Right lung (tissue), 5 donors: ENCODE measurements around the gene R3HDM2. TPM values are rescaled to one million over a fixed set of nuclear protein-coding genes. Genes with fewer than 3 reads are reported as not detected.
"Not testable (repeated sequence)": the region's sequence is repeated elsewhere in the genome, so short reads cannot be mapped to it uniquely, and the experiment has no call there.

Source experiments
- DNase-seq, 2 donors: peaks; one replicate each; pipeline ENCODE4 v3.0.0-alpha.2; 2013
- polyA plus RNA-seq, 5 donors: library from polyadenylated mRNA; unstranded; fragments of 120-200 nt; gene quantifications; one replicate each; pipeline versions ENCODE4 v1.2.1 to v1.2.3, GENCODE V29; 2013; ENCODE audit warnings: inconsistent platforms in 1 of 5, low replicate concordance in 1 of 5; ENCODE audit not compliant: insufficient read length in 5 of 5, insufficient read depth in 1 of 5

Gene R3HDM2
- polyA plus RNA-seq, 5 donors = 60.9 to 89.4 (median 80.8) TPM

- no peak for DNase-seq
Observed at GRCh38 chr12:57380300-57380699, 50.5 kb downstream of the R3HDM2 start.

DNA sequence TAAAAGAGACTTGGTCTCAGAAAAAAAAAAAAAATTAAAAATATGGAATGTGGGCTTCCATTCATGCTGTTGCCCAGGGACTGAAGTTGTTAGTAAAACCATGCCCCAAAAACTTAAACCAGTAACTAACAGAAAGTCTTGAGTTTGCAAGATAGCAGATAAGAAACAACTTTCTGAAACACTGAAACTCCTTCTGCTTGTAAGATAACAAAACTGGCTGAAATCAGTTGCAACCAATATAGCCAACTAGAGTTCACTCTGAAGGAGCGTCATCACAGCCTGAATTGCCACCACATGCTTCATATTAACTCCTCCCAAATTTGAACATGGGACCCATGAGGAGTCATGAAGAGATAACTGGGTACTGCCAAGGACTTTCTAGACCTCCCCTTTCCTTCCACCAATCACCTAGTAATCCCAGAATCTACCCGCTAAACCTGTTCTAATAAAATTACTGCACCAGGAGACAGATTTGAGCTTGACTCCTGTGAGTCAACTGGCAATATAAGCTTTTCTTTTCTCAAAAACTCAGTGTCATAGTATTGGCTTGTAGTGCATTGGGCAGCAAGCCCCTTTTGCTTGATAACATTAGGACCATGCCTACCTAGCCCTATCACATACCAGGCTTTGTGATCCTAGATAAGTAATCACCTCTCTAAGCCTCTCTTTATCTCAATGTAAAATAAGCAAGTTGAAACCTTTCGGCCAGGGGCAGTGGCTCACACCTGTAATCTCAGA is 53.6 kb downstream of the R3HDM2 start:
- DNase-seq = no peak

GRCh38 chr12:57372233-57372632 is 58.6 kb downstream of the R3HDM2 start:
- peak; percentile 19 to 30 for DNase-seq

DNA sequence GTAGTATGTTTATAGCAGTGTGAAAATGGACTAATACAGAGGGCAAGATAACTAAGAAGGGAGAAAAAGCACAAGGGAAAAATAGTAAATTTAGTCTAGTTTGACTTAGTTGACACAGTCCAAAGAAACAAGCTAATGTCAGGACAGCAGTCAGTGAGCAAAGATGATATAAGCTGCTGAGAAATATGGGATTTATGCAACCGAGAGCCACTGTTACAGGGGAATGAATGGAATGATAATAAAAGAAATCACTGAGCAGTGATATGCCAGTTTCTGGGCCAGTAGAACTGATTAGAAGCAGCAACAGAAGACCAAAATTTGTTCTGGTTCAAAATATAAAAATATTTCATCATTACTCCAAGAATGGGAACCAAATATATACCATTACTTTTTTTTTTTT is 60.1 kb downstream of the R3HDM2 start:
- DNase-seq = no peak

DNA sequence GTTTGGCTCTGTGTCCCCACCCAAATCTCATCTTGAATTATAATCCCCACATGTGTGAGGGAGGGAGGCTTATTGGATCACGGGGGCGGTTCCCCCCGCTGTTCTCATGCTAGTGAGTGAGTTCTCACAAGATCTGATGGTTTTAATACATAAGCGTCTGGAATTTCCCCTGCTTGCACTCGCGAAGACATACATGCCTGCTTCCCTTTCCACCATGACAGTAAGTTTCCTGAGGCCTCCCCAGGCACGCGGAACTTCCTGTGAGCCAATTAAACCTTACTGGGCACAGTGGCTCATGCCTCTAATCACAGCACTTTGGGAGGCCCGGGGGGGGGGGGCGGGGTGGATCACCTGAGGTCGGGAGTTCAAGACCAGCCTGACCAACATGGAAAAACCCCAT is 60.8 kb downstream of the R3HDM2 start:
- DNase-seq = no peak

DNA sequence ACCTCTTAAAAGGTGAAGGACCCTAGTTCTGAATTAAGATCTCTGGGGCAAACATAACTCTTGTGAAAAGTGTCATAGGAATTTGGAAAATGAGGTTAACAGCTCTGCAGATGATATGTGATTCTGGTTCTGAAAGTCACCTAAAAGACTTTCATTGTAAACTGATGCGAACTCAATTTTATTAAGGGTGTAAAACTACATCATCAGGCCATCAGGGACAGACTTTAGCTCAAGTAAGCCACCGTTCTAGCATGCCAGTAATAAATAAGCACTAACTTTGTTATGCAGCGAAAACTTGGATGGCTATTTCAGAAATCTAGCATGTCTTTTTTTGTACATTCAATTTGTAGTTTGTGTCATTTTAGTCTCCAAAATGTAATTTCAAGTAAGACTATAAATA is 61.6 kb downstream of the R3HDM2 start:
- DNase-seq = no peak

- no peak for DNase-seq
Observed at GRCh38 chr12:57368349-57369095, 62.3 kb downstream of the R3HDM2 start.

DNA sequence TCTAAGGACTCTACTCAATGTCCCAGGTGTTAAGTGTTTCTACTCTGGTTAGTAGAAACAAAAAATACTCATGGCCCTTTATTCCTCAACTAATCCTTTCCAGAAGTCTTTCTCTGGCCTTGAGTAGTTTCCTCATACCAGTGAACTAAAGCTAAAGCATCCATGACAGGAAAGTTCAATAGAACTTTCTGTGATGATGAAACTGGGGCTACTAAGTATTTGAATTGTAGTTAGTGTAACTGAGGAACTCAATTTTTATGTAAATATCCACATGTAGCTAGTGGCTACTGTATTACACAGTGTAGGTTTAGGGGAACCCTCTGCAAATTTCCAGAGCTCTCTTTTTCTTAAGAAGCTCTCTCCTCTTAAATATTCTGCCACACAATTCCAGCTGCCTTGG is 63.7 kb downstream of the R3HDM2 start:
- no peak for DNase-seq

- DNase-seq = no peak
Observed at GRCh38 chr12:57366315-57366714, 64.5 kb downstream of the R3HDM2 start.

GRCh38 chr12:57364156-57364555 is 66.7 kb downstream of the R3HDM2 start:
- DNase-seq = not testable (repeated sequence)

- no peak for DNase-seq
Observed at GRCh38 chr12:57360468-57360867, 70.4 kb downstream of the R3HDM2 start.

- no peak for DNase-seq
Observed at GRCh38 chr12:57358646-57359045, 72.2 kb downstream of the R3HDM2 start.

GRCh38 chr12:57355734-57356133 is 75.1 kb downstream of the R3HDM2 start:
- DNase-seq = no peak

- DNase-seq = no peak
Observed at GRCh38 chr12:57352166-57352565, 78.7 kb downstream of the R3HDM2 start.

GRCh38 chr12:57347284-57347683 is 83.6 kb downstream of the R3HDM2 start:
- no peak for DNase-seq

DNA sequence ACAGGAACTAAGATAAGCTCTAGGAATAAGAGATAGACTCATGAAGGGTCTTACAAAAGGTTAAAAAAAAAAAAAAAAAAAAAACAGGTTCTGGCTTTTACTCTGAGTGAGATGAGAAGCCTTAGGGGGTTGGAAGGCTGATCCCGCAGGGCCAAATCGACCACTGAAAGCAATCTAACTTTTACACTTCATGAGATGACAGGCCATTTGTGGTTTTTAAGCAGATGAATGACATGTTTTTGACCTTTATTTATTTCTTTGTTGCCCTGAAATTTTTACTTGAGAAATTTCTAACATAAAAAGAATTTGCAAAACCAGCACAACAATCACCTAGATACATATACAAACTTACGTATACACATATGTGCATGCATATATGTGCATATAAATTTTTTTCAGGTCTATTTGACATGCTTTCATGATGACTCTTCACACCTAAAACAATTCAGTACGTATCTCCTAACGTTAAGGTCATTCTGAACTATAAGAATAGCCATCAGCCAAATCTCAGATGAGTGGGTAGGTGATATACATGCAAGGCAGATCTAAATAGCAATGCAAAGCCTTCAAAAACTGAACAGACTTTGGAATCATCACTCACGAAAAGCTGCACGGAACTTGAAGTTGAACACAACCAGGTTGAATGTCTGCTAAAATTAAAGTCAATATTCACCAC is 87.0 kb downstream of the R3HDM2 start:
- no peak for DNase-seq

DNA sequence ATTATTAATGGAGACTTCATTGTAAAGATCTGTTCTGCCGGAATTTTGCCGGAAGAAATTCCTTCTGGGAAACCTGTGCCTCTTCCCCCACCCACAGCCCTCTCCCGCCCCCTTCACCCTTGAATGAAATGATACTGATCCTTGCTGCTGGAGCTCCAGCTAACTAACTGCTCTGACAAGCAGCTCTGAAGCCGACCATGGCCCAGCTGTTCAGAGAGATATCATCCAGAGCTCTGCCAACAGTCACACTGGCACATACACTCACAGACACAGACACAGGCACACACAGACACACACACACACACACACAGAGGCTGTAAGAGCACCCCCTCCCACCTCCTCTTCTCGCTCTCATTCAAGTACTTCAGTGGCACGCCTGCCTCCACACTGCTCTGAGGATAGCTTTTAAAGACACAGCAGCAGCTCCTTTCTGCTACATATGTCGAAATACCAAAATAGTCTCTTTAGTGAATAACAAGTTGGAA is 88.6 kb downstream of the R3HDM2 start:
- DNase-seq = peak; percentile 43 to 47

DNA sequence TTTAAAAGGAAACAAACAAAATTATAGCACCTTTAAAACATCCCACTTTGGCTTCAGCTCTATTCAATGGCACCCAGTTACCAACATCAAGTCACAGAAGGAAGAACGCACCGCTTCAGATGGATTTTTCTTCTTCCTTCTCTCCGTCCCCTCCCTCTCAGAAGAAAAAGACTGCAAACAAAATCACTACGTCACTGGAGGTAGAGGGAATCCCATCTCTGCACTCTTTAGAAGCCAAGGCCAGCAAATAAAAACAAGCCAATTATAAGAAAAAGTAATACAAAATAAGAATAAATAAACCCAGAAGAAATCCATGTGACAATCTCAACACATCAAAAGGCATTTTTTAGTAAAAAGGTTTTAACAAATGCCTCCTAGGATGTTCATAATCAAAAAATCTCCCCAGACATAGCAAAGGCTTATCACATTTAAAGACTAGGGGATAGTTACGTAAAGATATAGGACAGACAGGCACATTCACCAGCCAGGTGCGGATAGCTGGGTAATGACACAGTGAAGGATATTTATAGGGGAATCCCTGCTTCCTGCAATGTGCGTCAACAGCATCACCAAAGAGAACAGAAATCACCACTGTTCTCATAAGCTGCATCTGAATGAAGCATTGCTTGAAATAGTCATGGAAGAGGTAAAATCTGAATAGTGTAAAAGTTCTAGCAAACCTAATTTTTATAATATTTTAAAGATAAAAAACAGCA is 89.4 kb downstream of the R3HDM2 start:
- DNase-seq = no peak

GRCh38 chr12:57340104-57340503 is 90.7 kb downstream of the R3HDM2 start:
- DNase-seq = peak; percentile 37 to 52

- DNase-seq = not testable (repeated sequence)
Observed at GRCh38 chr12:57336299-57336698, 94.5 kb downstream of the R3HDM2 start.

DNA sequence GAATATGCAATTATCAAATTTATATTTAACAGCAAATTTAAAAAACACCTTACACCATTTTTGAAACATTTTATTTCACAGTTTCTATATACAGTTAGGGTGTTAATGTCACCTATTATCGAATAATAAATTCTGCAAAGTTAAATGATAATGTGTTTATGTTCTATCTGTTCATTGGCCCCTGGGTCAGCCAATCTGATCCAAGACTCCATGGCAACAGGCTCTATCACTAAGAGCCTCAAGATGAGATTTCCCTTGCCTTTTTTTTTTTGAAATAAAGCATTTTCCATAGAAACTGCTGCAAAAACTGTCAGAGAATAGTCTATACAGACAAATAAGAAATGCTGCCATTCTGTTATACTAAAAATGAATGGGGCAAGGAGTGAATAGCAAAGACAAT is 96.6 kb downstream of the R3HDM2 start:
- no peak for DNase-seq
